ENCODE data around the gene ROPN1.
A peak's percentile ranks its signal among the peaks of the same experiment; 100 is the strongest.

Gene ROPN1

GRCh38 chr3:123961508-123961856 lies 30.4 kb downstream of the ROPN1 start:
- TF ChIP-seq, protein P1, sequence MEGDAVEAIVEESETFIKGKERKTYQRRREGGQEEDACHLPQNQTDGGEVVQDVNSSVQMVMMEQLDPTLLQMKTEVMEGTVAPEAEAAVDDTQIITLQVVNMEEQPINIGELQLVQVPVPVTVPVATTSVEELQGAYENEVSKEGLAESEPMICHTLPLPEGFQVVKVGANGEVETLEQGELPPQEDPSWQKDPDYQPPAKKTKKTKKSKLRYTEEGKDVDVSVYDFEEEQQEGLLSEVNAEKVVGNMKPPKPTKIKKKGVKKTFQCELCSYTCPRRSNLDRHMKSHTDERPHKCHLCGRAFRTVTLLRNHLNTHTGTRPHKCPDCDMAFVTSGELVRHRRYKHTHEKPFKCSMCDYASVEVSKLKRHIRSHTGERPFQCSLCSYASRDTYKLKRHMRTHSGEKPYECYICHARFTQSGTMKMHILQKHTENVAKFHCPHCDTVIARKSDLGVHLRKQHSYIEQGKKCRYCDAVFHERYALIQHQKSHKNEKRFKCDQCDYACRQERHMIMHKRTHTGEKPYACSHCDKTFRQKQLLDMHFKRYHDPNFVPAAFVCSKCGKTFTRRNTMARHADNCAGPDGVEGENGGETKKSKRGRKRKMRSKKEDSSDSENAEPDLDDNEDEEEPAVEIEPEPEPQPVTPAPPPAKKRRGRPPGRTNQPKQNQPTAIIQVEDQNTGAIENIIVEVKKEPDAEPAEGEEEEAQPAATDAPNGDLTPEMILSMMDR (IDR thresholded peaks at IDR 0.05; ENCODE audit: low read depth, low read length, missing control alignments), result no peak
- H3K27ac ChIP-seq, result no peak overlapping the region
- DNase-seq, result no peak
- in situ Hi-C loops (cut with HindIII; ENCODE audit: low pct_ligation_motif_present, low sequenced_read_pairs), result no loop called here
- H3K4me3 ChIP-seq (ENCODE audit: low read depth, low read length), result peak overlapping the region; percentile 68
- H3K27me3 ChIP-seq (replicated peaks), result no peaks in the 10 kb centered on the region
- H3K36me3 ChIP-seq (replicated peaks), result no peaks in the 10 kb centered on the region

DNA sequence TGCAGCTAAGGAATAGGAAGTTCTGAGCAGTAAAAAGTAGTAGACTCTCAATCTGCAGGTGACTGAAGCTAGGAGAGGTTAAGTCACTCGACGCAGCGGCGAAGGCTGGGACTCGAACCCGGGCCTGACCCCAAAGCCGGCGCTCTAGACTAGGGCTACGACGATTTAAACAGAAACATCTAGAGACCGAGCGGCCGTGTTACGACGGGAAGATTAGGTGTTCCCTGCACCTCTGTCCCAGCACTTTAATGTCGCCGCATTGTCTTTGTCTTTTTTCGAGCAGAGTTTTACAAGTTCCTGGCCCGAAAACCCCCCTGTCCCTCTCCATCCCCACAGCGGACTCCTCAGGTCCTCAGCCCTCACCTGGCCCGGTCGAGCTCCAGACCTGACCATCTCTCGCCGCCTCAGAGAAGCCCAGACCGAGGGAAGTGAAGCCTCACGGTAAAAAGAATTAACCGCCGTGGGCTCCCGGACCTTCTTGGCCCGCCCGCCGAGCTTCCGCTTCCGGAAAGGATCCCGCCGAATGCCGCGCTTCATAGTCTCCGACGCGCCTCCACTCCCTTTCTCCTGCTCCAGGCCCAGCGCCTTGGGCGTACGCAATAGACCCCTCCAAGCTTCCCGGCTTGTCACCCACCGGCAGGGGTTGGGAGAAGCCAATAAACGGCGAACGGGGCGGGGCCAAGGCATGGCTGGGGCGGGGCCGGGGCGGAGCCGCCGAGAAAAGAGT lies 31.0 kb downstream of the ROPN1 start, which contains the start of gene CCDC14:
TSS of gene CCDC14 (minus strand) at position 449 of the 727 bp plus-strand sequence. CDS start at position 393, 56 bp downstream.
- in situ Hi-C loops (cut with HindIII; ENCODE audit: low pct_ligation_motif_present, low sequenced_read_pairs), result no loop called here

DNA sequence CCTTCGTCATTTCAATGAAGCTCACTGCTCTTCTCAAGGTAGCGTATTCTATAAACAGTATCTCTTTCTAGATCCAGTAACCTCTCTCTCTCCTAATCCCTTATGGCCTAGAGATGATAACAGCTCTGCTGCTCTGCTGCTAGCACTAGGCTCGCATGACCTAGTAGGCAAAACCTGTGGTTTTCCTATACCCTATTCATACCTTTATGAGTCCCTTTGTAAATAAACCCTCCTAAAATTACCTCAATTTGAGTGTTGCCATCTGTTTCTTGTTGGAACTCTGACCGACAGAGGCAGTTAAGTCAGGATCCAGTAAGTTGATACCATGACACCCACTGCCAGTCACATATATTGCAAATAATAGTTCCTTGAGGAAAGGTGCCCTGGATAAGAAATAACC lies 38.2 kb downstream of the ROPN1 start:
- TF ChIP-seq, protein P1 (IDR thresholded peaks at IDR 0.05; ENCODE audit: low read depth, low read length, missing control alignments), result no peak

More for the DNA sequence above, 31.0 kb downstream of the ROPN1 start, which contains the start of gene CCDC14:
- TF ChIP-seq, protein P1 (IDR thresholded peaks at IDR 0.05; ENCODE audit: low read depth, low read length, missing control alignments), result no peak
- peak; percentile 96 for DNase-seq
- H3K27ac ChIP-seq, result peak within 1 kb of the TSS; percentile 67
- H3K36me3 ChIP-seq (replicated peaks), result no peaks in the 10 kb centered on the region
- H3K4me3 ChIP-seq (ENCODE audit: low read depth, low read length), result peak within 1 kb of the TSS; percentile 68
- no peaks in the 10 kb centered on the region for H3K27me3 ChIP-seq (replicated peaks)

DNA sequence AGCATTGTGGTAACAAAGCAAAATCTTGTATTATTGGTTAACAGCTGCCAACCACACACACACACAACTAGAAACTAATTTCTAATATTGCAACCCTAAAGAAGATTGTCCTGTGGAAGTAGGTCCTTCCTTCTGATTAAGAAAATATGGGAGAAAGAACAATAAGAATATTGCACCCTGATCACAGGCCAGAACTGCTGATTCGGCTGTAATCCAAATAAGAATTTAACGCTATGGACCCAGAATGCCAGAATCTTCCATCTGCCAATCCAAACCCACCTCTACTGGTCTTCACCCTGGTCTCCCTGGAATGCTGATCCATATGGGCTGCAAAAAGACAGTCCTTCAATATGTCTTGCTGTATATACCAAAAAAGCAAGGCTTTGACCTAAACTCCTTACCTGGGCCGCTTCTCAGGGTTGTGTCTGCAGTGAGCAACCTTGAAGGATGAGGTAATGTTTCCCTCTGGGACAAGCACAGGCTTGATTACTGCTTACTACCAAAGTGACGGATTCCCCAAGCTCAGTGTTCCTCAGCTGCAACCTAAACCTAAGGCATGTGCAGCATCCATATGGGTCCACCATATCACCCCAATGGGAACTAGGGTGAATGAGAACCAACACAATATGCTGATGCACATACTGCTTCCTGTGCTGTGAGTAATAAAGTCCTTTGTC lies 38.9 kb downstream of the ROPN1 start:
- Histone ChIP-seq H3K27me3 (replicated peaks) (no peaks in the 10 kb centered on the region), H3K27ac (no peak overlapping the region), H3K4me3 (ENCODE audit: low read depth, low read length) (no peak overlapping the region), H3K36me3 (replicated peaks) (peaks cover 10% of the 10 kb centered on the region)
- in situ Hi-C loops (cut with HindIII; ENCODE audit: low pct_ligation_motif_present, low sequenced_read_pairs), result no loop called here
- DNase-seq, result no peak
- TF ChIP-seq, protein P1 (IDR thresholded peaks at IDR 0.05; ENCODE audit: low read depth, low read length, missing control alignments), result no peak

More for the DNA sequence above, 38.2 kb downstream of the ROPN1 start:
- Histone ChIP-seq H3K4me3 (ENCODE audit: low read depth, low read length) (no peak overlapping the region), H3K27me3 (replicated peaks) (no peaks in the 10 kb centered on the region), H3K27ac (no peak overlapping the region), H3K36me3 (replicated peaks) (peaks cover 8% of the 10 kb centered on the region)
- in situ Hi-C loops (cut with HindIII; ENCODE audit: low pct_ligation_motif_present, low sequenced_read_pairs), result no loop called here
- DNase-seq, result no peak

- TF ChIP-seq, protein P1 (IDR thresholded peaks at IDR 0.05; ENCODE audit: low read depth, low read length, missing control alignments), result no peak
- no peaks in the 10 kb centered on the region for H3K27me3 ChIP-seq (replicated peaks)
- peaks cover 10% of the 10 kb centered on the region for H3K36me3 ChIP-seq (replicated peaks)
- in situ Hi-C loops (cut with HindIII; ENCODE audit: low pct_ligation_motif_present, low sequenced_read_pairs), result no loop called here
- no peak for DNase-seq
- no peak overlapping the region for H3K4me3 ChIP-seq (ENCODE audit: low read depth, low read length)
- no peak overlapping the region for H3K27ac ChIP-seq
Observed at GRCh38 chr3:123951522-123952447, 40.1 kb downstream of the ROPN1 start.

All from brain microvascular endothelial cell (primary cell).